Measurements from ENCODE around the gene SYN1. TPM values are rescaled to one million over a fixed set of nuclear protein-coding genes. Genes with fewer than 3 reads are reported as not detected.
"Not testable (repeated sequence)": the region's sequence is repeated elsewhere in the genome, so short reads cannot be mapped to it uniquely, and the experiment has no call there.

The SYN1 gene
- total RNA-seq, result 0.62 and 1.9 TPM in 2 replicates

DNA sequence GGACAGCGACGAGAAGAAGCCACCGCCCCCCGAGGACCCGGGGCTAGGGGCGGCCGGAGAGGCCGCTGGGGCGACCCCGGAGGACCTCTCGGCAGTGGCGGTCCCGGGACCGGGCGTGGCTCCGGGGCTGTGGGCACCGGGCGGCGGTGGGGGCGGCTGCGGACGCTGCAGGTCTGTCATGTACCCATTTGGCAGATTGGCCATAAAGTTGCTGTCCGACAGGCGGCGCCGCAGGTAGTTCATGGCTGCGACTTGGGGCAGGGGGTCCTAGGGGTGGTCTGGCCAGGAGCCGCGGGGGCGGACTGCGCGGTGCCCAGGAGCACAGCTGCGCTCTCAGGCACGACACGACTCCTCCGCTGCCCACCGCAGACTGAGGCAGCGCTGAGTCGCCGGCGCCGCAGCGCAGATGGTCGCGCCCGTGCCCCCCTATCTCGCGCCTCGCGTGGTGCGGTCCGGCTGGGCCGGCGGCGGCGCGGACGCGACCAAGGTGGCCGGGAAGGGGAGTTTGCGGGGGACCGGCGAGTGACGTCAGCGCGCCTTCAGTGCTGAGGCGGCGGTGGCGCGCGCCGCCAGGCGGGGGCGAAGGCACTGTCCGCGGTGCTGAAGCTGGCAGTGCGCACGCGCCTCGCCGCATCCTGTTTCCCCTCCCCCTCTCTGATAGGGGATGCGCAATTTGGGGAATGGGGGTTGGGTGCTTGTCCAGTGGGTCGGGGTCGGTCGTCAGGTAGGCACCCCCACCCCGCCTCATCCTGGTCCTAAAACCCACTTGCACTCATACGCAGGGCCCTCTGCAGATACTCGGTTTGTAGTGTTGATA lies at the start of gene SYN1:
TSS of gene SYN1 (minus strand) at position 372 of the 817 bp plus-strand sequence. CDS start at position 243, 129 bp downstream.
- Histone ChIP-seq H3K36me3 (ENCODE audit: control insufficient read depth, insufficient read depth, low read length) (no peaks in the 10 kb centered on the region), H3K27me3 (ENCODE audit: control insufficient read depth, insufficient read depth, low read length) (peaks cover 4% of the 10 kb centered on the region), H3K4me3 (ENCODE audit: low read depth, low read length) (peak within 1 kb of the TSS; percentile 22)
- DNase-seq (ENCODE audit: low read depth), result peak; percentile 7
- TF ChIP-seq, protein P1, sequence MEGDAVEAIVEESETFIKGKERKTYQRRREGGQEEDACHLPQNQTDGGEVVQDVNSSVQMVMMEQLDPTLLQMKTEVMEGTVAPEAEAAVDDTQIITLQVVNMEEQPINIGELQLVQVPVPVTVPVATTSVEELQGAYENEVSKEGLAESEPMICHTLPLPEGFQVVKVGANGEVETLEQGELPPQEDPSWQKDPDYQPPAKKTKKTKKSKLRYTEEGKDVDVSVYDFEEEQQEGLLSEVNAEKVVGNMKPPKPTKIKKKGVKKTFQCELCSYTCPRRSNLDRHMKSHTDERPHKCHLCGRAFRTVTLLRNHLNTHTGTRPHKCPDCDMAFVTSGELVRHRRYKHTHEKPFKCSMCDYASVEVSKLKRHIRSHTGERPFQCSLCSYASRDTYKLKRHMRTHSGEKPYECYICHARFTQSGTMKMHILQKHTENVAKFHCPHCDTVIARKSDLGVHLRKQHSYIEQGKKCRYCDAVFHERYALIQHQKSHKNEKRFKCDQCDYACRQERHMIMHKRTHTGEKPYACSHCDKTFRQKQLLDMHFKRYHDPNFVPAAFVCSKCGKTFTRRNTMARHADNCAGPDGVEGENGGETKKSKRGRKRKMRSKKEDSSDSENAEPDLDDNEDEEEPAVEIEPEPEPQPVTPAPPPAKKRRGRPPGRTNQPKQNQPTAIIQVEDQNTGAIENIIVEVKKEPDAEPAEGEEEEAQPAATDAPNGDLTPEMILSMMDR (IDR thresholded peaks at IDR 0.05; ENCODE audit: insufficient read depth, low read length, poor library complexity, severe bottlenecking), result no peak

DNA sequence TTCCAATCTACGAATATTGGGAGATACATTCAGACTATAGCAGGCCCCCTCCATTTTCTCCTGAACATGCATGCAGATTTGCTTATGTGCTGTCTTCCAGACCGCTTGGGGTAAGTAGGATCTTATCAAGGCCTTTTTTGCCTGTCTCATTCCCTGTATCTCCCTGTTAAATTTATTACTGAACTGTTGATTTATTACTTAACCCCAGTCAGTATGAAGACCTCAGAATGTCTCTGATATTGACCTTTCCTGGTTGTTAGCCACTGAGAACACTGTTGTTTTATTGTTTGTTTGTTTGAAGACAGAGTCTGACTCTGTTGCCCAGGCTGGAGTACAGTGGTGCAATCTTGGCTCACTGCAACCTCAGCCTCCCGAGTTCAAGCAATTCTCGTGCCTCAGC lies 46.1 kb upstream of the SYN1 start:
- DNase-seq (ENCODE audit: low read depth), result not testable (repeated sequence)

DNA sequence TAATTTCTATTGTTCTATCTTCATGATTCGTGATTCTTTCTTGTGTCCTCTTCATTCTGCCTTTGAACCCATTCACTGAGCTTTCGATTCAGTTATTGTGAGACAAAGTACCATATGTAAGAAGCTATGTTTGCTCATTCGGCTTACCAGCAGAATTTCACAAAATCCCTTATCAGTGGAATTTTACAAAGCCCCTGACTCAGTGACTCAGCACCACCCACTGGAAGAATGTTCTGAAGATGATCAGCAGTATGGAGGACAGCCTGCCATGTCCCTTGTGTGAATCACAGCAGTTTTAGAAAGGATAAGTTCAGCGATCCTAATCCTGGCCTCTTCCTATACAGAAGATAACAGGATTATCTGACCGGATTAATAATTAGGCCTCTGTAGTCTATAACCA lies 45.1 kb upstream of the SYN1 start:
- TF ChIP-seq, protein P1 (IDR thresholded peaks at IDR 0.05; ENCODE audit: insufficient read depth, low read length, poor library complexity, severe bottlenecking), result no peak
- DNase-seq (ENCODE audit: low read depth), result no peak
- no peaks in the 10 kb centered on the region for H3K36me3 ChIP-seq (ENCODE audit: control insufficient read depth, insufficient read depth, low read length)

More for the DNA sequence above, 46.1 kb upstream of the SYN1 start:
- not testable (repeated sequence) for H3K4me3 ChIP-seq (ENCODE audit: low read depth, low read length); H3K27me3 ChIP-seq (ENCODE audit: control insufficient read depth, insufficient read depth, low read length); H3K36me3 ChIP-seq (ENCODE audit: control insufficient read depth, insufficient read depth, low read length)

DNA sequence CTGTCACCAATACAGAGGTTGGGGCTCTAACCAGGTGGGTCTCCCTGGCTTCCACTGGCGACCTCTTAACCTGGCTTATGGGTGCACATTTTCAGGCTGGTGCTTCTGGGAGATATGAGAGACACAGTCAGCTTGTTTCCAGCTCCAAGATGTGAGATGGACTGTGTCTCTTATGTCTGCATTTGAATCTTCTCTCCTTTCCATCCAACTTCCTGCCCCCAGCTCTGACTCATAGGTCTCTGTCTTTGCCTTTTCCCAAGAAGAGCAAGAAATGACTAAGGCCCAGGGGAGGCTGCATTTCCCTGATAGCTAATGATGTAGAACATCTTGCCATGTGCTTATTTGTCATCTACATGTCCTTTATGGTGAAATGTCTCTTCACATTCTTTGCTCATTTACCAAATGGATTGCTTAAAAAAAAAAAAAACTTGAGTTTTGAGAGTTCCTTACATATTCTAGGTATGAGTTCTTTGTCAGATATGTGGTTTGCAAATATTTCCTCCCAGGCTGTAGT lies 42.5 kb upstream of the SYN1 start:
- Histone ChIP-seq H3K36me3 (ENCODE audit: control insufficient read depth, insufficient read depth, low read length) (no peaks in the 10 kb centered on the region), H3K27me3 (ENCODE audit: control insufficient read depth, insufficient read depth, low read length) (no peaks in the 10 kb centered on the region), H3K4me3 (ENCODE audit: low read depth, low read length) (no peak overlapping the region)
- DNase-seq (ENCODE audit: low read depth), result peak; percentile 76
- TF ChIP-seq, protein P1 (IDR thresholded peaks at IDR 0.05; ENCODE audit: insufficient read depth, low read length, poor library complexity, severe bottlenecking), result no peak

More for the DNA sequence above, 45.1 kb upstream of the SYN1 start:
- Histone ChIP-seq H3K4me3 (ENCODE audit: low read depth, low read length) (no peak overlapping the region), H3K27me3 (ENCODE audit: control insufficient read depth, insufficient read depth, low read length) (no peaks in the 10 kb centered on the region)

DNA sequence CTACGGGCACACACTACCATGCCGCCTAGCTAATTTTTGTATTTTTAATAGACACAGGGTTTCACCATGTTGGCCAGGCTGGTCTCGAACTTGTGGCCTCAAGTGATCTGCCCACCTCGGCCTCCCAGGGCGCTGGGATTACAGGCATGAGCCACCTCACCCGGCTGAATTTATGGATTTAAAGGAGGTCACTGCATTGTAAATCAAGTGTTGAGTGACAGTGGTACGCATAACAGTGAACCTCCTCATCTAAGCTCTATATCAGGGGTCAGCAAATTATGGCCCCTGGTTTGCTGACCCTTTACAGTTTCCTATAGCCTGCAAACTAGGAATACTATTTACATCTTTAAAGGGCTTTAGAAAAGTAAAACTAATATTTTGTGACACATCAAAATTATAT lies 41.9 kb upstream of the SYN1 start:
- no peak for DNase-seq (ENCODE audit: low read depth)
- Histone ChIP-seq H3K4me3 (ENCODE audit: low read depth, low read length) (no peak overlapping the region), H3K36me3 (ENCODE audit: control insufficient read depth, insufficient read depth, low read length) (no peaks in the 10 kb centered on the region), H3K27me3 (ENCODE audit: control insufficient read depth, insufficient read depth, low read length) (no peaks in the 10 kb centered on the region)
- TF ChIP-seq, protein P1 (IDR thresholded peaks at IDR 0.05; ENCODE audit: insufficient read depth, low read length, poor library complexity, severe bottlenecking), result no peak

DNA sequence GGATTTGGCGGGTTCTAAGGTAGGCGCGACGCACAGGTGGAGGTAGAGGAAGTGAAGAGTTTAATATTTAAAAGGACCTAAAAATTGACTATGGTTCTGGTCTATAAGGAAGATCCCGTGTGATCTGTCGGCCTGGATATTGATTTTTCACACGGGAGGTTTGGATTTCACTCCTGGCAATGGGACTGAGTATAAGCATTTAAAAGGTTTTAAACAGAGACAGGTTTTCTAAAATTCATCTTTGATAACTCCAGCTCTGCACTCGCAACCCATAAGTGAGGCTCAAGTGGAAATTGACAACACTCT lies 39.7 kb upstream of the SYN1 start:
- DNase-seq (ENCODE audit: low read depth), result no peak
- TF ChIP-seq, protein P1 (IDR thresholded peaks at IDR 0.05; ENCODE audit: insufficient read depth, low read length, poor library complexity, severe bottlenecking), result no peak
- Histone ChIP-seq H3K4me3 (ENCODE audit: low read depth, low read length) (peak overlapping the region; percentile 62), H3K36me3 (ENCODE audit: control insufficient read depth, insufficient read depth, low read length) (no peaks in the 10 kb centered on the region), H3K27me3 (ENCODE audit: control insufficient read depth, insufficient read depth, low read length) (no peaks in the 10 kb centered on the region)
